Retinal pigment epithelial cell (primary cell): Measurements from ENCODE around the gene IFNA4.
A peak's percentile ranks its signal among the peaks of the same experiment; 100 is the strongest.
"Not testable (repeated sequence)": the region's sequence is repeated elsewhere in the genome, so short reads cannot be mapped to it uniquely, and the experiment has no call there.

ENCODE experiments used
- DNase-seq: peaks from one replicate; pipeline ENCODE4 v3.0.0-alpha.2; 2010; ENCODE audit warnings: low read depth
- H3K4me3 ChIP-seq: 2 replicates; pipeline ENCODE4 v1.5.1; 2011; ENCODE audit warnings: mild to moderate bottlenecking, low read length, control low read depth, moderate library complexity
- CTCF ChIP-seq: conservative IDR thresholded peaks from 2 replicates; pipeline ENCODE4 v1.5.1; 2011; ENCODE audit warnings: low read depth, low read length, control low read depth, inconsistent platforms

Gene IFNA4

GRCh38 chr9:21187487-21187886, at the start of gene IFNA4:
Gene IFNA4, minus strand, starts transcription at chr9:21187587. Its CDS starts 56 bp downstream, at chr9:21187531.
- not testable (repeated sequence) for DNase-seq, H3K4me3 ChIP-seq

- not testable (repeated sequence) for DNase-seq, H3K4me3 ChIP-seq
Observed at GRCh38 chr9:21236360-21236714, 49.0 kb upstream of the IFNA4 start.

GRCh38 chr9:21235468-21236359, 48.3 kb upstream of the IFNA4 start:
- TF ChIP-seq CTCF, result peak; percentile 76
- DNase-seq, result peak; percentile 6
- H3K4me3 ChIP-seq, result not testable (repeated sequence)

- no peak for DNase-seq
- no peak for TF ChIP-seq CTCF
- no peak overlapping the region for H3K4me3 ChIP-seq
Observed at GRCh38 chr9:21234153-21234687, 46.8 kb upstream of the IFNA4 start.

- no peak for TF ChIP-seq CTCF
- no peak overlapping the region for H3K4me3 ChIP-seq
- no peak for DNase-seq
Observed at GRCh38 chr9:21233258-21233657, 45.9 kb upstream of the IFNA4 start.

- no peak for TF ChIP-seq CTCF
Observed at GRCh38 chr9:21228122-21228521, 40.7 kb upstream of the IFNA4 start, which contains the start of gene IFNA17. Gene IFNA17, minus strand, starts transcription at chr9:21228222. Its CDS starts 49 bp downstream, at chr9:21228173.

GRCh38 chr9:21217211-21217610, 29.8 kb upstream of the IFNA4 start, which contains the start of gene IFNA16:
Gene IFNA16, minus strand, starts transcription at chr9:21217311. Its CDS starts 6 bp downstream, at chr9:21217305.
- not testable (repeated sequence) for H3K4me3 ChIP-seq, DNase-seq

More at GRCh38 chr9:21228122-21228521, 40.7 kb upstream of the IFNA4 start, which contains the start of gene IFNA17:
- H3K4me3 ChIP-seq, result no peak within 1 kb of the TSS
- no peak for DNase-seq

GRCh38 chr9:21213411-21214326, 26.3 kb upstream of the IFNA4 start:
- not testable (repeated sequence) for H3K4me3 ChIP-seq, DNase-seq
- TF ChIP-seq CTCF, result peak; percentile 62

GRCh38 chr9:21212160-21212559, 24.8 kb upstream of the IFNA4 start:
- not testable (repeated sequence) for DNase-seq, H3K4me3 ChIP-seq

GRCh38 chr9:21210782-21211181, 23.4 kb upstream of the IFNA4 start:
- DNase-seq, result not testable (repeated sequence)

More at GRCh38 chr9:21210782-21211181, 23.4 kb upstream of the IFNA4 start:
- H3K4me3 ChIP-seq, result not testable (repeated sequence)
